ENCODE measurements around the gene HAUS1. TPM values are rescaled to one million over a fixed set of nuclear protein-coding genes. Genes with fewer than 3 reads are reported as not detected.

Gene HAUS1
- total and polyA plus RNA-seq, 2 experiments from 2014 or later = 163 to 216 TPM

DNA sequence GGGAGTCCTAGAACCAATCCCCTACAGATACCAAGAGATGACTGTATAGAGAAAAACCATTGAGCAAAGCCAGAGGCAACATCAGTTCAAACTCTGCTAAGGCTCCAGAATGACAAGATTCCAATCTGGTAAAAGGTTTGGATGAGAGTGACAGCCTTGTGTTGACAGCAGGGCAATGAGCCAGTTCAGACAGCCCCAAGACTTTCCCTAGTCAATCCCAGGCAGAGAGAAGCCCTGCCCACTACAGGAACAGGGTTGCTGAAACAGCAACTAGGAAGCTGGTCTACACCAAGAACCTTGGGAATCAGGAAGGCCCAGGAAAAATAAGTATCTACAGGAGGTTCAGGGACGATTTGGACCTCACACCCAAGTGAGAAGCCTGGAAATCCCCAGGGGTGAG, 35.4 kb upstream of the HAUS1 start (continued):
- TF ChIP-seq, protein P1, sequence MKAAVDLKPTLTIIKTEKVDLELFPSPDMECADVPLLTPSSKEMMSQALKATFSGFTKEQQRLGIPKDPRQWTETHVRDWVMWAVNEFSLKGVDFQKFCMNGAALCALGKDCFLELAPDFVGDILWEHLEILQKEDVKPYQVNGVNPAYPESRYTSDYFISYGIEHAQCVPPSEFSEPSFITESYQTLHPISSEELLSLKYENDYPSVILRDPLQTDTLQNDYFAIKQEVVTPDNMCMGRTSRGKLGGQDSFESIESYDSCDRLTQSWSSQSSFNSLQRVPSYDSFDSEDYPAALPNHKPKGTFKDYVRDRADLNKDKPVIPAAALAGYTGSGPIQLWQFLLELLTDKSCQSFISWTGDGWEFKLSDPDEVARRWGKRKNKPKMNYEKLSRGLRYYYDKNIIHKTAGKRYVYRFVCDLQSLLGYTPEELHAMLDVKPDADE (IDR thresholded peaks at IDR 0.05) = no peak
- TF ChIP-seq NANOG (IDR thresholded peaks at IDR 0.05; ENCODE audit: borderline replicate concordance) (no peak), EZH2 (IDR thresholded peaks at IDR 0.05; ENCODE audit: low read depth, unreplicated experiment) (no peak), POLR2AphosphoS5 (IDR thresholded peaks at IDR 0.05; ENCODE audit: low read depth) (no peak), STAT1 (IDR thresholded peaks at IDR 0.05; ENCODE audit: unreplicated experiment) (no peak), EZH2phosphoT487 (IDR thresholded peaks at IDR 0.05; ENCODE audit: unreplicated experiment) (no peak), JUNB (IDR thresholded peaks at IDR 0.05; ENCODE audit: unreplicated experiment) (no peak), ZNF114 (CRISPR knock-in tag; IDR thresholded peaks at IDR 0.05) (no peak)
- TF ChIP-seq, protein P2, sequence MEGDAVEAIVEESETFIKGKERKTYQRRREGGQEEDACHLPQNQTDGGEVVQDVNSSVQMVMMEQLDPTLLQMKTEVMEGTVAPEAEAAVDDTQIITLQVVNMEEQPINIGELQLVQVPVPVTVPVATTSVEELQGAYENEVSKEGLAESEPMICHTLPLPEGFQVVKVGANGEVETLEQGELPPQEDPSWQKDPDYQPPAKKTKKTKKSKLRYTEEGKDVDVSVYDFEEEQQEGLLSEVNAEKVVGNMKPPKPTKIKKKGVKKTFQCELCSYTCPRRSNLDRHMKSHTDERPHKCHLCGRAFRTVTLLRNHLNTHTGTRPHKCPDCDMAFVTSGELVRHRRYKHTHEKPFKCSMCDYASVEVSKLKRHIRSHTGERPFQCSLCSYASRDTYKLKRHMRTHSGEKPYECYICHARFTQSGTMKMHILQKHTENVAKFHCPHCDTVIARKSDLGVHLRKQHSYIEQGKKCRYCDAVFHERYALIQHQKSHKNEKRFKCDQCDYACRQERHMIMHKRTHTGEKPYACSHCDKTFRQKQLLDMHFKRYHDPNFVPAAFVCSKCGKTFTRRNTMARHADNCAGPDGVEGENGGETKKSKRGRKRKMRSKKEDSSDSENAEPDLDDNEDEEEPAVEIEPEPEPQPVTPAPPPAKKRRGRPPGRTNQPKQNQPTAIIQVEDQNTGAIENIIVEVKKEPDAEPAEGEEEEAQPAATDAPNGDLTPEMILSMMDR (conservative IDR thresholded peaks at IDR 0.05; ENCODE audit: low read depth in 2 of 2) = no peak
- TF ChIP-seq, protein P3, sequence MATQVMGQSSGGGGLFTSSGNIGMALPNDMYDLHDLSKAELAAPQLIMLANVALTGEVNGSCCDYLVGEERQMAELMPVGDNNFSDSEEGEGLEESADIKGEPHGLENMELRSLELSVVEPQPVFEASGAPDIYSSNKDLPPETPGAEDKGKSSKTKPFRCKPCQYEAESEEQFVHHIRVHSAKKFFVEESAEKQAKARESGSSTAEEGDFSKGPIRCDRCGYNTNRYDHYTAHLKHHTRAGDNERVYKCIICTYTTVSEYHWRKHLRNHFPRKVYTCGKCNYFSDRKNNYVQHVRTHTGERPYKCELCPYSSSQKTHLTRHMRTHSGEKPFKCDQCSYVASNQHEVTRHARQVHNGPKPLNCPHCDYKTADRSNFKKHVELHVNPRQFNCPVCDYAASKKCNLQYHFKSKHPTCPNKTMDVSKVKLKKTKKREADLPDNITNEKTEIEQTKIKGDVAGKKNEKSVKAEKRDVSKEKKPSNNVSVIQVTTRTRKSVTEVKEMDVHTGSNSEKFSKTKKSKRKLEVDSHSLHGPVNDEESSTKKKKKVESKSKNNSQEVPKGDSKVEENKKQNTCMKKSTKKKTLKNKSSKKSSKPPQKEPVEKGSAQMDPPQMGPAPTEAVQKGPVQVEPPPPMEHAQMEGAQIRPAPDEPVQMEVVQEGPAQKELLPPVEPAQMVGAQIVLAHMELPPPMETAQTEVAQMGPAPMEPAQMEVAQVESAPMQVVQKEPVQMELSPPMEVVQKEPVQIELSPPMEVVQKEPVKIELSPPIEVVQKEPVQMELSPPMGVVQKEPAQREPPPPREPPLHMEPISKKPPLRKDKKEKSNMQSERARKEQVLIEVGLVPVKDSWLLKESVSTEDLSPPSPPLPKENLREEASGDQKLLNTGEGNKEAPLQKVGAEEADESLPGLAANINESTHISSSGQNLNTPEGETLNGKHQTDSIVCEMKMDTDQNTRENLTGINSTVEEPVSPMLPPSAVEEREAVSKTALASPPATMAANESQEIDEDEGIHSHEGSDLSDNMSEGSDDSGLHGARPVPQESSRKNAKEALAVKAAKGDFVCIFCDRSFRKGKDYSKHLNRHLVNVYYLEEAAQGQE (IDR thresholded peaks at IDR 0.05; ENCODE audit: unreplicated experiment) = no peak

DNA sequence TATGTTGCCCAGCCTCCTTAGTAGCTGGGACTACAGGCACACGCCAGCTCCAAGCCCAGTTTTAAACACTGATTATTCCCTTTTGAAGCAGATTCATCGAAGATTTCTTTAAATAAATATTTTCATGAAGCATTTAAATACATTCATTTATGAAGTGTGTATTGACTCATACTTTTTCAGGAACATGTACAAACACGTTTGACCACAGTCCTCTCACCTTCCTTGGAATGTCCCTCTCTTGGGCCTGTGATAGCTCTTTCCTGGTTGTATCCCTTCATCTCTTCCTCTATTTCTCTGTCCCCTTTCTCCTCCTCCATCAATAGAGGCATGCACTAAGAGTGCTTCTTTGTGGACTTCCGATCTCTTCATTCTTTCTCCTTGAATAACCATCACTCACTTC, 34.7 kb upstream of the HAUS1 start:
- peaks cover 39% of the 10 kb centered on the region for H3K27me3 ChIP-seq (ENCODE audit: insufficient read depth)
- Mint-ChIP-seq H3K27me3 (ENCODE audit: insufficient read depth, low read depth, poor library complexity) (peaks cover 32% of the 10 kb centered on the region), H3K4me1 (peaks cover 2% of the 10 kb centered on the region; the same call in 2 of the 3 replicates), H3K27ac (no peak overlapping the region), H3K4me3 (no peak overlapping the region), H3K9me3 (no peaks in the 10 kb centered on the region), H3K36me3 (ENCODE audit: low read depth) (no peaks in the 10 kb centered on the region)
- H3K9me2 ChIP-seq (ENCODE audit: insufficient read depth) = no peaks in the 10 kb centered on the region
- peaks cover 7% of the 10 kb centered on the region; the same call in 1 of the 2 replicates for H3F3A ChIP-seq (replicated peaks; ENCODE audit: low read depth)
- peaks cover 5% of the 10 kb centered on the region; the same call in 1 of the 2 replicates for H4K20me1 ChIP-seq (replicated peaks; ENCODE audit: insufficient read depth)
- no peak overlapping the region for H3K4me3 ChIP-seq
- H2AFZ ChIP-seq = no peak overlapping the region
- H3K36me3 ChIP-seq (ENCODE audit: insufficient read depth) = no peaks in the 10 kb centered on the region
- H3K79me2 ChIP-seq (replicated peaks; ENCODE audit: insufficient read depth) = no peaks in the 10 kb centered on the region
- H3K27ac ChIP-seq (ENCODE audit: low read depth) = no peak overlapping the region
- no peak for DNase-seq (ENCODE audit: low spot score)
- no peak overlapping the region for H3K4me2 ChIP-seq
- H3K4me1 ChIP-seq (ENCODE audit: insufficient read depth) = no peaks in the 10 kb centered on the region
- no peak for ATAC-seq
- TF ChIP-seq, protein P1 (IDR thresholded peaks at IDR 0.05) = no peak
- TF ChIP-seq ZNF114 (CRISPR knock-in tag; IDR thresholded peaks at IDR 0.05) = no peak
- no peak for TF ChIP-seq POLR2AphosphoS5 (IDR thresholded peaks at IDR 0.05; ENCODE audit: low read depth)
- TF ChIP-seq JUNB (IDR thresholded peaks at IDR 0.05; ENCODE audit: unreplicated experiment) = no peak
- TF ChIP-seq NANOG (IDR thresholded peaks at IDR 0.05; ENCODE audit: borderline replicate concordance) = no peak
- TF ChIP-seq ZNF331 (CRISPR knock-in tag; IDR thresholded peaks at IDR 0.05; ENCODE audit: low read depth) = no peak
- no peak for TF ChIP-seq CREB1 (CRISPR knock-in tag; IDR thresholded peaks at IDR 0.05; ENCODE audit: low read depth)
- no peak for TF ChIP-seq EZH2 (IDR thresholded peaks at IDR 0.05; ENCODE audit: low read depth, unreplicated experiment)
- no peak for TF ChIP-seq EZH2phosphoT487 (IDR thresholded peaks at IDR 0.05; ENCODE audit: unreplicated experiment)

All from GM23338 (cell line).